Inferior parietal cortex (tissue), 1 donor: Measurements from ENCODE around the gene APOBR.
"Not testable (repeated sequence)": the region's sequence is repeated elsewhere in the genome, so short reads cannot be mapped to it uniquely, and the experiment has no call there.

Experiments
- DNase-seq: peaks from one replicate; pipeline ENCODE4 v3.0.0-alpha.2; 2016; ENCODE audit errors: extremely low spot score

APOBR gene, protein sequence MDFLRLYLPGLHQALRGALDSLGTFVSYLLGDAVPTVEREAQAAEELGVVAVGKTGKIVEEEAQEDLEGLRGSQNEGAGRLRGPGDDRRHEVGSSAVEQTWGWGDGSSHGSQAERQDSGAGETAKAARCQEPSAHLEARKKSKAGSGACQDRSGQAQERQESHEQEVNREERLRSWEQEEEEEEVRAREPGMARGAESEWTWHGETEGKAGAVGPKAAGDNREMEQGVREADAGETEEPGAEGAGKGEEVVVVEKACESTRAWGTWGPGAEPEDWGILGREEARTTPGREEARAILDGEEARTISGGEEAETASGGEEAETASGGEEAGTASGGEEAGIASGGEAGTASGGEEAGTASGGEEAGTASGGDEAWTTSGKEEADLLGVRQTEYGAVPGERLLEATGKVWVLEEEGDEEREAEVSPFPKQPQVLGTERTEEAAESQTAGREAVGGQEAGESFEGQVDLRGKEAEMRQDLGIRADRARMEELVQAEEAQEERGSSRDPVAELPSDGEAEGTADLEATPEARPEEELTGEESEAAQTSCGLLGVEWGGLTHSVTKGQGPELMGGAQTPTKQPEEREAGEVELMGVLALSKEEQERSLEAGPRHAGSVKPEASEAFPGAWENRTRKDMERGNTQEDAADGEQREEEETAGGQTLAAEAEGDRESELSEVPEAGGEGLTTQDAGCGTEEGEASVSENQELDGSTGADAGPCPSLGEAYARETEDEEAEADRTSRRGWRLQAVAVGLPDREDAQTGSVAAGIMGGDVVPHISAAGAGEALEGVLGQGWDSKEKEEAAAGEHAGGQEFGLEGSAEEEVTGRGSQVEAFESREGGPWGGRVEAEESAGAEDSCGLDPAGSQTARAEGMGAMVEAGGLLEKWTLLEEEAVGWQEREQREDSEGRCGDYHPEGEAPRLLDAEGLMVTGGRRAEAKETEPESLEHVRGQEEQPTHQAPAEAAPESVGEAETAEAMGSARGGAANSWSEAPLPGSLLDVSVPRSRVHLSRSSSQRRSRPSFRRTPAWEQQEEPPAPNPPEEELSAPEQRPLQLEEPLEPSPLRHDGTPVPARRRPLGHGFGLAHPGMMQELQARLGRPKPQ

DNA sequence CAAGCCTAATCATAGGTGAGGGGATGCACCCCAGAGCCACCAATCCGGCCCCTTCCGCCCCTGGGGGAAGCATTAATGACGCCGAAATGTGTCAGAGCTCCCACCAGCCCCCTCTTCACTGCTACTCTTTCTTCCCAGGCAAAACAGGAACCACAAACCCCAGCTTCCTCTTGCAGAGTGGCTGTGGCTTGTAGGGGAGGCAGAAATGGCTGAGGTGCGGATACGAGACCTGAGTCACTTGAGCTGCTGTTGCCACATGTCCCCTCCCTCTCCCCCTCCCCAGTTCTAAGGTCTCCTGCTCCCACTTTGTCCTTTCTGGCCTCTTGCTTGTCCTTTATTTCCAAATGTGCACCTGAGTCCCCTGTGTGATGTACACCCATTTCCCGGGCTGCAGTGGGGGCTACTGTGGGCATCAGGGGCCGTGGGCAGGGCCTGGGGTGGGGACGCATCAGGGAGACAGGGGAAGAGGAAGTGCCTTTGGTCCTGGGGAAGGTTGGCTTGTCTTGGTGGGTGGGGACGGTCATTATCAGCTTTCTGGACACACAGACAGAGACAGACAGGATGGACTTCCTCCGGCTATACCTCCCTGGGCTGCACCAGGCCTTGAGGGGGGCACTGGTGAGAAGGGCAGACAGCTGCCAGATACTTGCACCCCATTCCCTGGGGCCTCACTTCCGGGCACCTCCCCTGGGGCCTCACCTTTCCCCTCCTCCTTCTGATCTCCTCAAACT, at the start of gene APOBR:
APOBR (plus strand) TSS at position 523 of the 731 bp plus-strand sequence; CDS start at position 562, 39 bp downstream.
- DNase-seq: no peak

DNA sequence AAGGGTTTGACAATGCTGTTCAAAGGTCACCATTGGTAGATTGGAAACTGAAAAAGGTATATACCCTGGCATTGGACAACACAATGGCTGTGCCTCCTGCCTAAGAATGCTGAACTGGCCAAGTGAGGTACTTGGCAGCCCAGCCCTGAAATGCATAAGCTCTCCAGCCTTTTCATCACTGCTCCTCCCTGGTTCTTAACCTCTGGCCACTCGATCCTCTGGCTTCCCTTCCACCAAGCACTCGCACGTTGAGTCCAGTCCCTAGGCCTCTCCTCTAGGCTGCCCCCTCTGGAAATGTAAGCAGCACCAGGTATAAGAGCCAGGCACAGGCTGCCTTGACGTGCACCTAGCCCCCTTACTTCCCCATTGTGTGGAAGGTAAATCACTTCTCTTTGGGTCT, 48.1 kb upstream of the APOBR start:
- not testable (repeated sequence) for DNase-seq

DNA sequence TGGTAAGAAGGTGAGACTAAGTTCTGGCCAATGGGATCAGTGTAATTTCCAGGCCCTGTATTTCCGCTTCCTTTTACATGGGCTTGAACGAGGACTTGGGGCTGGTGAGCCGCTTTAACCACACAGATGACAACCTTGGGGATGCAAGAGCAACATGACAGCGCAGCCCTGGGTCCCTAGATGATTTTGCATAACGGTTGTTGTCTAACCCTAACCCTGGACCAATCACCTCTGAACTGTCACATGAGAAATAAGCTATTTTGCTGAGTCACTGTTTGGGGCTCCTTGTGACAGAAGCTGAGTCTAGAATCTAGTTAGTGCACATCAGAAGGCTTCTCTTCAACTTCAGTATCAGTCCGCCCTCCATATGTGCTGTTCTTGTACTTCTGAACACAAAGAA, 47.4 kb upstream of the APOBR start:
- not testable (repeated sequence) for DNase-seq

DNA sequence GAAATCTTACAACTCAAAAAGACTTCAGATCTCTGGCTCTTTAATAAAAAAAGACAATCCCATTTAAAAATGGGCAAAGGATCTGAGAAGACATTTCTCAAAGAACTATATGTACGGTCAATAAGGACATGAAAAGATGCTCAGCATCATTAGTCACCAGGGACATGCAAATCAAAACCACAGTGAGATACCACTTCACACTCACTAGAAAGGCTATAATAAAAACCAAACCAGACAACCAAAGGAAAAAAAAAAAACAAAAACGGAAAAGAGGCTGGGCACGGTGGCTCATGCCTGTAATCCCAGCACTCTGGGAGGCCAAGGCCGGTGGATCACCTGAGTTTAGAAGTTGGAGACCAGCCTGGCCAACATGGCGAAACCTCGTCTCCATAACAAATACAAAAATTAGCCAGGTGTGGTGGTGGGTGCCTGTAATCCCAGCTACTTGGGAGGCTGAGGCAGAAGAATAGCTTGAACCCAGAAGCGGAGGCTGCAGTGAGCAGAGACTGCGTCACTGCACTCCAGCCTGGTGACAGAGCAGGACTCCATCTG, 20.7 kb upstream of the APOBR start:
- DNase-seq: no peak

DNA sequence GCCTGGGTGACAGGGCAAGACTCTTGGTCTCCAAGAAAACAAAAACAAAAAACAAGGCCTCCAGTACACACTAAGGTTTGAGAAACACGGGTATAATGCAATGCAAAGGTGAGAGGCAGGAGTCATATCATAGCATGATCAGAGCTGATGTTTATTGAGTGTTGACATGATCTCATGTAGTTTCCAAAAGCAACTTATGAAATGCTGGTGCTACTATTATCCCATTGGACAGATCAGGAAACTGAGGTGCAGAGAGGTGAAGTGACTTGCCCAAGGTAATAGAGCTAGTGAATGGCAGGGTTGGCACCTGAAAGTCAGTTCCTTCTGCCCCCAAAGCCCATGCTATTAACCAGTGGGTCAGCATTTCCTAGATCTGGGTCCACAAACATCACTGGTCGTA, 19.2 kb upstream of the APOBR start:
- DNase-seq: no peak

DNA sequence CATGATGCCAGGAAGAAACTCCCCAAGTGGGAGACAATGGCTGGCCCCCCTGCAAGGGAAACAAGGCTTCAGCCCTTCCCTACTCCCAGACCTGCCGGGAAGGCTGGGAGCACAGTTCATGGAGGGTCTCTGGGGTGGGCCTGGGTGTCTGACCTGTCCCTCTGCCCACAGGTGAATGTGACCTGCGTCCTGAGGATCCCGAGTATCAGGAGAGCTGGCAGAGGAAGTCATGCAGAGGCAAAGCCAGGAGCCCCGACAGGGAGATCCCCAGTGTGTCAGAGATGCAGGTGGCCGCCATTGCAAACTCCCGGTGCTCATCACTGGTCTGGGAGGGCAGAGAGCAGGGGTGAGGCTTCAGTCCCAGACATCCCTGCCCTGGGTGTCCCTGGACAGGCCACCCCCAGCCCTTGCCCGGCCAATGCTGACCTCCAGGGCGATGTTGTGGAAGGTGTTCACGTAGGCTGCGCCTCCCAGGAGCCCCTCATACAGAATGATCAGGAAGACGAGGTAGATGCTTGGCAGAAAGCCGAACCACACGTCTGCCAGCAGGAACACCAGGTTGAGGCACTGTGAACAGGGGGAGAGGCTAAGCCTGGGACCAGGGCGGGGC, 17.0 kb upstream of the APOBR start:
- DNase-seq: no peak

DNA sequence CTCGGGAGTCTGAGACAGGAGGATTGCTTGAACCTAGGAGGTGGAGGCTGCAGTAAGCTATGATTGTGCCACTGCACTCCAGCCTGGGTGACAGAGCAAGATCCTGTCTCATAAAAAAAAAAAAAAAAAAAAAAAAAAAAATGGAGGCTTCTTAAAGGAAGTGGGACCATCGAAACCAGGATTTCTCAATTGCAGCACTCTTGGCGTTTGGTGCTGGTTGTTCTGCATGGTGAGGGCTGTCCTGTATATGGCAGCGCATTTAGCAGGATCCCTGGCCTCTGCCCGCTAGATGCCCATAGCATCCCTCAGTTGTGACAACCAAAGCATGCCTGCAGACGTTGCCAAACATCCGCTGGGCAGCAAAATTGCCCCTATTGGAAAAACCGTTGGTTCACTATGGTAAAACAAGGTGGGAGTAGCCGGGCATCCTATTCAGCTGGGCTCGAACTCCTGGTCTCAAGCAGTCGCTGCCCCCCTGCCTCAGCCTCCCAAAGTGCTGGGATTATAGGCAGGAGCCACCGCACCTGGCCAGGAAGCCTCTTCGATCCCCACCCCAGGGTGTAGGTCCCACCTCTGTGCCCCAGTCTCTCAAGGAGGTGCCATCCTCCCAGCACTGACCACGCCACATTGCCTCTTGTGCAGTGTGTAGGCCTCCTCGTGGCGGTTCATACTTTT, 15.8 kb upstream of the APOBR start:
- DNase-seq: no peak

DNA sequence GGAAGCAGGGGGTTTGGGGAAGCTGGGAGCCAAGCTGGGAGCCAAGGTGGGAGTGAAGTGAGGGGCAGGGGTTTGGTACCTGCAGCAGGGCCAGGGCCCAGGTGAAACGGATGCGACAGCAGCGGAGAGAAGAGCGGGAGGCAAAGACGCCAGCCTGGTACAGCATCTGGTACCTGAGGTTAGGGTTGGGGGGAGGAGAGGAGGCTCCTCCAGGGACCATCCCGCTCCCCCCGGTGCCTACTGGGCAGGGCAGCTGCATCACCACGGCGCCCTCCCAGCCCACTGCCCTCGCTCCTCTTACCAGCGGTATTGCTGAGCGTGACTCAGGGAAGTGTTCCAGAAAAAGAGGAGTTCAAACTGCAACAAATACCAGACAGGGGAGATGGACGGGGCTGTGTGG, 12.4 kb upstream of the APOBR start:
- DNase-seq: no peak

DNA sequence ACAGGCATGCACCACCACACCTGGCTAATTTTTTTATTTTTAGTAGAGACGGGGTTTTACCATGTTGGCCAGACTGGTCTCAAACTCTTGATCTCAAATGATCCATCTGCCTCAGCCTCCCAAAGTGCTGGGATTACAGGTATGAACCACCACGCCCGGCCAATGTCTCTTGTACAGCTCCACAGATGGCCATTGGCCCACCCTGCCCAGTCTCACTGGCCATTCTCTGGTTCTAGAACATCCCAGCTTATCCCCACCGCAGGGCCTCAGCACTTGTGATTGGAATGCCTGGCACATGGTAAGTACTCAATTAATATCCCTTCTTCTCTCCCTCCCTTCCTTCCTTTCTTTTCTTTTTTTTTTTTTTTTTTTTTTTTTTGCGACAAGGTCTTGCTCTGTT, 11.1 kb upstream of the APOBR start:
- not testable (repeated sequence) for DNase-seq

DNA sequence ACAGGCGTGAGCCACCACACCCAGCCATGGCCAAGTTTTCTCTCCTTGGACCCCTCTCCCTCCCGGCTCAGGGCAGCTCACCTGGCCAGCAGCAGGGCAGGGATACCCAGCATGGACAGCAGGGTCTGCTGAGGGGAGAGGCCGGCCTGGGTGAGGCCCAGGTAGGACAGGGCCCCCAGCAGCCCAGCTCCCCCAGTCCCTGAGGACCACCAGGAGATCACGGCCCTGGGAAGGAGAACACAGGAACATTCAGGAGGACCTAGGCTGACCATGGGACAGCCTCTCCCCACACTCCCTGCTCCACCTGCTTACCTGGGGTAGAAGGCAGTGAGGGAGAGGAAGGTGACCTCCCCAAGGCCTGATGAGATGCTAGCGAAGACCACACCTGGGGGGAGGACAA, 8.2 kb upstream of the APOBR start:
- DNase-seq: no peak

DNA sequence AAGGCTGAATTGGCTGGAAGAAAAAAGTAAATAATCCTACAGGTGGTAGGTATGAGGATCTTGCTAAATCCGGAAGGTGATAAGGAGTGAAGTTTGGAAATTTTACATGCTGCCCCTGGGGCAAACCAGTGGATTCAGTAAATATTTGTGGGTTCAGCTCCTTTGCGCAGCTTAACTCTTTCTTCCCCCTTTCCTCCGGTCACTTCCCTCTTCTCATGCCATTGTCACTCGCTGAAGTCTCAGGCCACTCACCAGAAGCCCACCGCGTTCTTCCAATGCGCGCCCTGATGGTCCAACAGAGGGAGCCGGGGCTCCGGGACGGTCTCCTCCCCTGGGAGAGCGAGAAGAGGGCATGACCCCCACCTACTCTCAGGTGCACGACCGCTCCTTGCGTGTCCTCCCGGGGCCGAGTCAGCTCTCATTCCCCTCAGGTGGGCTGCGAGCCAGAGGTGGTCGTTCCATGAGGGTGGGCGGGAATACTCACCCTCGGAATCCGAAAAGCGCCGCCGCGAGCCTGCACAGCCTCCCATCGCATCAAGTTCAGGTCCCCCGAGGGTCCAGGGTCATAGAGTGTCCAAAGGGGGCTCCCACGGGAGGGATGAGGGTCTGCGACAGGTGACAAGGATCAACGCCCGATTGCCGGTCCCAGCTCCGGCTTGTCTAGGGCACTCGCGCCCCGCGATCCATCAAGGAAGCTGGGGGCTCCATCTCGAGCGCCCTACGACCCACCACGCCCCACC, 3.0 kb upstream of the APOBR start:
- DNase-seq: peak; percentile 13

DNA sequence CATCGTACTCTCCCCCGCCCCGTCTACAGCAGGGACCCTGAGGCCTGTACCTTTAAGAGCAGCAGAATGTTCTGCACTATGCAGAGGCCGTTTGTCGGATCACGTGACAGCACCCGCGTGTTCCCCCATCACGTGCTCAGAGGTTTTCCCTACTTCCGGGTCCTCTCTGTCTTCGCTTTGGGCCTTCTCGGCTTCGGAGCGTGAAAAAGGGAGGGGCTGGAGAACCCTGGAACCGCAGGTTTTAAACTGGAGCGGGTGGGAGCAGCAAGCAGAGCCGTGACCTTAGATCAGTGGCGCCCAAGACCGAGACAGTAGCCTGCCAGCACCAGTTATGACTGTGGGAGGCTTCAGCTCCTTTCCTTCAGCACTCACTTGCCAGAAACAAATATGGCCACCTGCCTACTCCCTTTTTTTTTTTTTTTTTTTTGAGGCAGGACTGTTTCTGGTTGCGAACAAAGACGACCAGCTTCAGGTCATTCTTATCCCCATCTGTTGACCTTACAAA, 2.4 kb upstream of the APOBR start, which contains the start of gene CLN3:
CLN3 (minus strand) TSS at position 105 of the 505 bp plus-strand sequence. CDS start 315 bp downstream, outside the sequence.
- peak; percentile 97 for DNase-seq

DNA sequence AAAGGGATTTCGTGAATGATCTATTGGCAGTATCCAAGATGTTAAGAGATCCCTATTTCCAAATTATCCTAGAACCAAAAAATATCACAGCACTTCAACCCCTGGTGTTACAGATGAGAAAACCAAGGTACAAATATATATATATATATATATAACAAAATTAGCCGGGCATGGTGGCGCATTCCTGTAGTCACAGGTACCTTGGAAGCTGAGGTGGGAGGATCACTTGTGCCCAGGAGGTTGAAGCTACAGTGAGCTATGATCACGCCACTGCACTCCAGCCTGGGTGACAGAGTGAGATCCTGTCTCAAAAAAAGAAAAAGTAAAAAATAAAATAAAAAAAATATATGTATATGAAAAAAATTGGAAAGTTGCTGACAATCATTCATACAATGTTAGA, 1.9 kb upstream of the APOBR start:
- no peak for DNase-seq

DNA sequence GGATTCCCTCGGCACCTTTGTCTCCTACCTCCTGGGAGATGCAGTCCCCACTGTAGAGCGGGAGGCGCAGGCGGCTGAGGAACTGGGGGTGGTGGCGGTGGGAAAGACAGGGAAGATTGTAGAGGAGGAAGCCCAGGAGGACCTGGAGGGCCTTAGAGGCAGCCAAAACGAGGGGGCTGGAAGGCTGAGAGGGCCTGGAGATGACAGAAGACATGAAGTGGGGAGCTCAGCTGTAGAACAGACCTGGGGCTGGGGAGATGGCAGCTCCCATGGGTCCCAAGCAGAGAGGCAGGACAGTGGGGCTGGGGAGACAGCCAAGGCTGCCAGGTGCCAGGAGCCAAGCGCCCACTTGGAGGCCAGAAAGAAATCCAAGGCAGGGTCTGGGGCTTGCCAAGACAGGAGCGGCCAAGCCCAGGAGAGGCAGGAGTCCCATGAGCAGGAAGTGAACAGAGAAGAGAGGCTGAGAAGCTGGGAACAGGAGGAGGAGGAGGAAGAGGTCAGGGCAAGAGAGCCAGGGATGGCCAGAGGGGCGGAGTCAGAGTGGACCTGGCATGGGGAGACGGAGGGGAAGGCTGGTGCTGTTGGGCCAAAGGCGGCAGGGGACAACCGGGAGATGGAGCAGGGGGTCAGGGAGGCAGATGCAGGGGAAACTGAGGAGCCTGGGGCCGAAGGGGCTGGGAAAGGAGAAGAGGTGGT, 803 bp downstream of the APOBR start:
- no peak for DNase-seq

DNA sequence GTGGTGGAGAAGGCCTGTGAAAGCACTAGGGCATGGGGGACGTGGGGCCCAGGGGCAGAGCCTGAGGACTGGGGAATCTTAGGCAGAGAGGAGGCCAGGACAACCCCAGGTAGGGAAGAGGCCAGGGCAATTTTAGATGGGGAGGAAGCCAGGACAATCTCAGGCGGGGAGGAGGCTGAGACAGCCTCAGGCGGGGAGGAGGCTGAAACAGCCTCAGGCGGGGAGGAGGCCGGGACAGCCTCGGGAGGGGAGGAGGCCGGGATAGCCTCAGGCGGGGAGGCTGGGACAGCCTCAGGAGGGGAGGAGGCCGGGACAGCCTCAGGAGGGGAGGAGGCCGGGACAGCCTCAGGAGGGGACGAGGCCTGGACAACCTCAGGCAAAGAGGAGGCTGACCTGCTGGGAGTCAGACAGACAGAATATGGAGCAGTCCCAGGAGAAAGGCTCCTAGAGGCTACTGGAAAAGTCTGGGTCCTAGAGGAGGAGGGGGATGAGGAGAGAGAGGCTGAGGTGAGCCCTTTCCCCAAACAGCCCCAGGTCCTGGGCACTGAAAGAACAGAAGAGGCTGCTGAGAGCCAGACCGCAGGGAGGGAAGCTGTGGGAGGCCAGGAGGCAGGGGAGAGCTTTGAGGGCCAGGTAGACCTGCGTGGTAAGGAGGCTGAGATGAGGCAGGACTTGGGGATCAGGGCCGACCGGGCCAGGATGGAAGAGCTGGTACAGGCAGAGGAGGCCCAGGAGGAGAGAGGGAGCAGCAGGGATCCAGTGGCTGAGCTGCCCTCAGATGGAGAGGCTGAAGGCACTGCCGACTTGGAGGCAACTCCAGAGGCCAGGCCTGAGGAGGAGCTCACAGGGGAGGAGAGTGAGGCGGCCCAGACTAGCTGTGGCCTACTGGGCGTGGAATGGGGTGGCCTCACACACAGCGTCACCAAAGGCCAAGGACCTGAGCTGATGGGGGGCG, 1.6 kb downstream of the APOBR start:
- DNase-seq: no peak

DNA sequence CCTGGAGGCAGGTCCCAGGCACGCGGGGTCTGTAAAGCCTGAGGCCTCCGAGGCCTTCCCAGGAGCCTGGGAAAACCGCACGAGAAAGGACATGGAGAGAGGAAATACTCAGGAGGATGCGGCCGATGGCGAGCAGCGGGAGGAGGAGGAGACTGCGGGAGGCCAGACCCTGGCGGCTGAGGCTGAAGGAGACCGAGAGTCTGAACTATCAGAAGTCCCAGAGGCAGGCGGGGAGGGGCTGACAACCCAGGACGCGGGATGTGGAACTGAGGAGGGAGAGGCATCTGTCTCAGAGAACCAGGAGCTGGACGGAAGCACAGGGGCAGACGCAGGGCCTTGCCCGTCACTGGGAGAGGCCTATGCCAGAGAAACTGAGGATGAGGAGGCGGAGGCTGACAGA, 2.4 kb downstream of the APOBR start:
- DNase-seq: no peak

DNA sequence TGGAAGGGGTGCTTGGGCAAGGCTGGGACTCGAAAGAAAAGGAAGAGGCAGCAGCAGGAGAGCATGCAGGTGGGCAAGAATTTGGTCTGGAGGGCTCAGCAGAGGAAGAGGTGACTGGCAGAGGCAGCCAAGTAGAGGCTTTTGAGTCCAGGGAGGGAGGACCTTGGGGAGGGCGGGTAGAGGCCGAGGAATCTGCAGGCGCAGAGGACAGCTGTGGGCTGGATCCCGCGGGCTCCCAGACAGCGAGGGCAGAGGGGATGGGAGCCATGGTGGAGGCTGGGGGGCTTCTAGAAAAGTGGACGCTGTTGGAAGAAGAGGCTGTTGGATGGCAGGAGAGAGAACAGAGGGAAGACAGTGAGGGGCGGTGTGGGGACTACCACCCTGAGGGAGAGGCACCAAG, 2.9 kb downstream of the APOBR start:
- no peak for DNase-seq
